ENCODE data around the gene RNF115.
"Not testable (repeated sequence)": the region's sequence is repeated elsewhere in the genome, so short reads cannot be mapped to it uniquely, and the experiment has no call there.

The RNF115 gene

GRCh38 chr1:145846201-145846612, 22.3 kb upstream of the RNF115 start:
- no peak overlapping the region for H3K4me3 Mint-ChIP-seq
- no peaks in the 10 kb centered on the region for H3K9me3 Mint-ChIP-seq
- H3K27me3 Mint-ChIP-seq (ENCODE audit: low read depth), result no peaks in the 10 kb centered on the region
- H3K27ac Mint-ChIP-seq, result peak overlapping the region; percentile 65
- H3K4me1 Mint-ChIP-seq (ENCODE audit: low read depth), result peaks cover 5% of the 10 kb centered on the region
- peaks cover 23% of the 10 kb centered on the region for H3K36me3 Mint-ChIP-seq (ENCODE audit: low read depth)
- DNase-seq (ENCODE audit: low spot score), result no peak

GRCh38 chr1:145845514-145846161, 21.7 kb upstream of the RNF115 start, which contains the start of gene NUDT17:
NUDT17 (plus strand) TSS chr1:145845630; CDS start chr1:145845641, 11 bp downstream.
- H3K27ac Mint-ChIP-seq, result peak within 1 kb of the TSS; percentile 65
- peaks cover 5% of the 10 kb centered on the region for H3K4me1 Mint-ChIP-seq (ENCODE audit: low read depth)
- no peaks in the 10 kb centered on the region for H3K27me3 Mint-ChIP-seq (ENCODE audit: low read depth)
- no peaks in the 10 kb centered on the region for H3K9me3 Mint-ChIP-seq
- no peak within 1 kb of the TSS for H3K4me3 Mint-ChIP-seq
- DNase-seq (ENCODE audit: low spot score), result peak; percentile 61
- H3K36me3 Mint-ChIP-seq (ENCODE audit: low read depth), result peaks cover 22% of the 10 kb centered on the region

- DNase-seq (ENCODE audit: low spot score), result no peak
- Mint-ChIP-seq H3K27ac (no peak overlapping the region), H3K4me3 (no peak overlapping the region), H3K27me3 (ENCODE audit: low read depth) (no peaks in the 10 kb centered on the region), H3K36me3 (ENCODE audit: low read depth) (peaks cover 22% of the 10 kb centered on the region), H3K9me3 (no peaks in the 10 kb centered on the region), H3K4me1 (ENCODE audit: low read depth) (peaks cover 5% of the 10 kb centered on the region)
Observed at GRCh38 chr1:145845144-145845513, 21.2 kb upstream of the RNF115 start.

- no peak overlapping the region for H3K27ac Mint-ChIP-seq
- H3K27me3 Mint-ChIP-seq (ENCODE audit: low read depth), result no peaks in the 10 kb centered on the region
- H3K4me3 Mint-ChIP-seq, result no peak overlapping the region
- no peak for DNase-seq (ENCODE audit: low spot score)
- peaks cover 29% of the 10 kb centered on the region for H3K36me3 Mint-ChIP-seq (ENCODE audit: low read depth)
- peaks cover 5% of the 10 kb centered on the region for H3K4me1 Mint-ChIP-seq (ENCODE audit: low read depth)
- H3K9me3 Mint-ChIP-seq, result no peaks in the 10 kb centered on the region
Observed at GRCh38 chr1:145843031-145843430, 19.1 kb upstream of the RNF115 start.

- Mint-ChIP-seq H3K4me1 (ENCODE audit: low read depth) (no peaks in the 10 kb centered on the region), H3K9me3 (no peaks in the 10 kb centered on the region), H3K36me3 (ENCODE audit: low read depth) (peaks cover 56% of the 10 kb centered on the region), H3K27ac (no peak overlapping the region), H3K4me3 (no peak overlapping the region), H3K27me3 (ENCODE audit: low read depth) (no peaks in the 10 kb centered on the region)
- no peak for DNase-seq (ENCODE audit: low spot score)
Observed at GRCh38 chr1:145837656-145838055, 13.8 kb upstream of the RNF115 start.

- Mint-ChIP-seq H3K36me3 (ENCODE audit: low read depth) (peaks cover 66% of the 10 kb centered on the region), H3K4me1 (ENCODE audit: low read depth) (peaks cover 21% of the 10 kb centered on the region)
- not testable (repeated sequence) for H3K4me3 Mint-ChIP-seq; DNase-seq (ENCODE audit: low spot score); H3K27ac Mint-ChIP-seq; H3K27me3 Mint-ChIP-seq (ENCODE audit: low read depth); H3K9me3 Mint-ChIP-seq
Observed at GRCh38 chr1:145830810-145831209, 6.9 kb upstream of the RNF115 start.

- Mint-ChIP-seq H3K4me1 (ENCODE audit: low read depth) (peaks cover 26% of the 10 kb centered on the region), H3K27ac (peak overlapping the region; percentile 14), H3K27me3 (ENCODE audit: low read depth) (no peaks in the 10 kb centered on the region), H3K9me3 (no peaks in the 10 kb centered on the region), H3K36me3 (ENCODE audit: low read depth) (peaks cover 67% of the 10 kb centered on the region), H3K4me3 (no peak overlapping the region)
- no peak for DNase-seq (ENCODE audit: low spot score)
Observed at GRCh38 chr1:145828367-145829026, 4.6 kb upstream of the RNF115 start.

GRCh38 chr1:145827966-145828365, 4.1 kb upstream of the RNF115 start:
- peaks cover 26% of the 10 kb centered on the region for H3K4me1 Mint-ChIP-seq (ENCODE audit: low read depth)
- no peaks in the 10 kb centered on the region for H3K9me3 Mint-ChIP-seq
- no peak overlapping the region for H3K4me3 Mint-ChIP-seq
- peak overlapping the region; percentile 14 for H3K27ac Mint-ChIP-seq
- DNase-seq (ENCODE audit: low spot score), result no peak
- peaks cover 62% of the 10 kb centered on the region for H3K36me3 Mint-ChIP-seq (ENCODE audit: low read depth)
- no peaks in the 10 kb centered on the region for H3K27me3 Mint-ChIP-seq (ENCODE audit: low read depth)

- H3K4me3 Mint-ChIP-seq, result peak overlapping the region; percentile 99
- H3K9me3 Mint-ChIP-seq, result no peaks in the 10 kb centered on the region
Observed at GRCh38 chr1:145826030-145826429, 2.1 kb upstream of the RNF115 start.

GRCh38 chr1:145824499-145824842, 576 bp upstream of the RNF115 start:
- DNase-seq (ENCODE audit: low spot score), result no peak
- H3K9me3 Mint-ChIP-seq, result no peaks in the 10 kb centered on the region
- peak overlapping the region; percentile 99 for H3K4me3 Mint-ChIP-seq
- no peaks in the 10 kb centered on the region for H3K27me3 Mint-ChIP-seq (ENCODE audit: low read depth)
- H3K36me3 Mint-ChIP-seq (ENCODE audit: low read depth), result peaks cover 38% of the 10 kb centered on the region
- H3K4me1 Mint-ChIP-seq (ENCODE audit: low read depth), result peaks cover 26% of the 10 kb centered on the region
- H3K27ac Mint-ChIP-seq, result peak overlapping the region; percentile 92

More at GRCh38 chr1:145826030-145826429, 2.1 kb upstream of the RNF115 start:
- DNase-seq (ENCODE audit: low spot score), result no peak
- Mint-ChIP-seq H3K36me3 (ENCODE audit: low read depth) (peaks cover 51% of the 10 kb centered on the region), H3K27ac (peak overlapping the region; percentile 42), H3K4me1 (ENCODE audit: low read depth) (peaks cover 26% of the 10 kb centered on the region), H3K27me3 (ENCODE audit: low read depth) (no peaks in the 10 kb centered on the region)

- Mint-ChIP-seq H3K4me3 (peak overlapping the region; percentile 32), H3K4me1 (ENCODE audit: low read depth) (peaks cover 20% of the 10 kb centered on the region), H3K36me3 (ENCODE audit: low read depth) (peaks cover 29% of the 10 kb centered on the region)
- not testable (repeated sequence) for DNase-seq (ENCODE audit: low spot score); H3K27ac Mint-ChIP-seq; H3K9me3 Mint-ChIP-seq; H3K27me3 Mint-ChIP-seq (ENCODE audit: low read depth)
Observed at GRCh38 chr1:145822779-145823331, 1.0 kb downstream of the RNF115 start.

- H3K27ac Mint-ChIP-seq; H3K9me3 Mint-ChIP-seq; H3K4me1 Mint-ChIP-seq (ENCODE audit: low read depth); H3K36me3 Mint-ChIP-seq (ENCODE audit: low read depth); H3K4me3 Mint-ChIP-seq; H3K27me3 Mint-ChIP-seq (ENCODE audit: low read depth): not testable (repeated sequence)
- DNase-seq (ENCODE audit: low spot score), result peak; percentile 17
Observed at GRCh38 chr1:145818095-145818494, 5.8 kb downstream of the RNF115 start.

- not testable (repeated sequence) for H3K27ac Mint-ChIP-seq; H3K27me3 Mint-ChIP-seq (ENCODE audit: low read depth); H3K4me3 Mint-ChIP-seq; H3K9me3 Mint-ChIP-seq; H3K36me3 Mint-ChIP-seq (ENCODE audit: low read depth); H3K4me1 Mint-ChIP-seq (ENCODE audit: low read depth); DNase-seq (ENCODE audit: low spot score)
Observed at GRCh38 chr1:145812977-145813810, 10.7 kb downstream of the RNF115 start.

- Mint-ChIP-seq H3K4me3 (no peak overlapping the region), H3K36me3 (ENCODE audit: low read depth) (peaks cover 3% of the 10 kb centered on the region), H3K27me3 (ENCODE audit: low read depth) (no peaks in the 10 kb centered on the region), H3K9me3 (no peaks in the 10 kb centered on the region), H3K27ac (no peak overlapping the region), H3K4me1 (ENCODE audit: low read depth) (peaks cover 7% of the 10 kb centered on the region)
- no peak for DNase-seq (ENCODE audit: low spot score)
Observed at GRCh38 chr1:145806844-145807243, 17.1 kb downstream of the RNF115 start.
